Measurements from ENCODE around the gene RNF222.
"Not testable (repeated sequence)": the region's sequence is repeated elsewhere in the genome, so short reads cannot be mapped to it uniquely, and the experiment has no call there.

RNF222 gene

DNA sequence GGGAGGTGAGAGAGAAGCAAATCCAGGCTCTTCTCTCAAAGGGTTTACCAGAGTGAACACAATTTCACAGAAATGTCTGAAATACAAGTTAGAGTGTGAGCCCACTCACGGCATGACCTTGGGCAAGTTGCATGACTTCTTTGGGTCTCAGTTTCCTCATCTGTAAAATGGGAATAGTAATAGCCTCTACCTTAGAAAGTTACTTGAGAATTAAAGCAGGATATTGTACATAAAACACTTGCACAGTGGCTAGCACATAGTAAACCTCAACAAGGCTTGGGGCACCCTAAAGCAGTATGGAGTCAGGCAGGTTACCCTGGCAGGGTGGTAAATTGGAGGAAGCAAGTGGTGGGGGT lies 13.2 kb upstream of the RNF222 start:
- DNase-seq (ENCODE audit: low read depth), result no peak

DNA sequence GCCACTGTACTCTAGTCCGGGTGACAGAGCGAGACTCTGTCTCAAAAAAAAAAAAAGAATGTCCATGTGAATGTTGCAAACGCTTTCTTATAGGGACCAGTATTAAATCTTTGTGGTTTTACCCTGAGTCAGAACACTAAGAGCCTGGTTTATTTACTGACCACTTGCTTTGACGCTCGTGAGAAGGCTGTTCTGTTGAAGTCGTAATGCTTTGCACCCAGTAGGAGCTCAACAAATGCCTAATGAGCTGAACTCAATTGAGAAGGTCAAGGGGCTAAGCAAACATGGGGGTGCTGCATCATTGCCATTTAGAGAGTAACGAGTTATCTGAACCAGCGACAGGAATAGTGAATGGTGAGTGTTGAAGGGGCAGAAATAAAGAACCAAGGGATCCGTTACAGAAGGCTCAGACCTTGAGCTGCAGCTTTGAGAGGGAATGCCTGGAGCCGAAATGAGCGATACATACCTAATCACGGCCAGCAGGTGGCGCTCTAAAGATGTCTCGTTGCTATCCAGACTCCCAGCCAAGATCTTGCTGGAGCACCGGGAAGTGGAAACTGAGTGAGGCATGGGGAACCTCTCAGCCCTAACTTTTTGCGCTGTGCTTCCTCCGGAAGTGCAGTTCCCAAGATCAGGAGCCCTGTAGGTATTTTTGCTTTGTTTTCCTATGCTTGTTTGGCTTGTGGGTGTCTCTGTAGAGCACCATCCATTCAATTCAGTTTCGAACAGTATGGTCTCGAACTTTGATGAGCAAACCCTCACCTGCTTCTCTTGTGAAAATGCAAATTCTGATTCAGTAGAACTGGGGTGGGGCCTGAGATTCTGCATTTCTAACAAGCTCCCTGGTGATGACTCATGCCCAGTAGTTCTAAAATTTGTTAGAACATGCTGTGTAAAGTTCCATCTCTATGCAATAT lies 12.6 kb upstream of the RNF222 start:
- DNase-seq (ENCODE audit: low read depth), result peak; percentile 36

GRCh38 chr17:8408371-8408770 lies 10.7 kb upstream of the RNF222 start:
- DNase-seq (ENCODE audit: low read depth), result no peak

DNA sequence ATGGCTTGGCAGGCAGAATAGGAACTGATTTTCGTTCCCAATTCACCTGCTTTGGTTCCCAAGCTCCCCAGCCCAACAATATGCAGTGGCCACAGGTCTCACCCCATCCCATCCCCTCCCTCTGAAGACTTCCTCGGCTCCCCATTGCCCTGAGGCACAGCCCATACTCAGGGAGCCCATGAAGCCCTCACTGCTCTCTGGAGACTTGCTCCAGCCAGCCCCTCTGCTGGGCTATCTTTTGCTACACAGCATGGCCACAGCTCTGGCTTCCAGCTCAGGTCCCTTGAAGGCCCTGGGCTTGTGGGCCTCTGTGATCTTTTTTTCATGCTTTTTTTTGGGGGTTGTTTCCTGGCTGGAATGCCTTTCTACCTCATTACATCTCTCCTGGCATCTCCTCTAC lies 8.5 kb upstream of the RNF222 start:
- DNase-seq (ENCODE audit: low read depth), result no peak

DNA sequence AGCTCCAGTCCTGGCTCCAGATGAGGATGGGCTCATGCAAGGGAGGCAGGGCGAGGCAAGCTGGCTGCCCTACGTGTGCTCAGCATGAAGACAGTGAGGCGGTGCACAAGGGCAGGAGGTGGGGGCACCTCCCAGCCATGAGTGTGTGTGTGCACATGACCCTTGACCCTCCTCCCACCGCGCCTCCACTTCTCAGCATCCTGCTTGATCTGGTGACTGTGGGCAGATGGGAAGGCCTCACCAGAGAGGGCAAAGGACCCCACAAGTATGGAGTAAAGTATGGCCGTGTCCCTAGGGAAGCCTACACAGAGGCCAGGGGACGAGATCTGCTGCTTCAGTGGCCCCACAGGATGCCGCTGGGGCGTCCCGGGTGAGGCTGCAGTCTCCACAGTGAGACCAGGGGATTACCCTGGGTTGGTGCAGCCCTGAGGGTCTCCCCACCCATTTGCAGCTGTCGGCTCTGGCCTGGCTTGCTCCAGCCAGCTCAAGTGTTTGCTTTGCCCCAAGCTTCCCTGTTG lies 7.9 kb upstream of the RNF222 start:
- no peak for DNase-seq (ENCODE audit: low read depth)

DNA sequence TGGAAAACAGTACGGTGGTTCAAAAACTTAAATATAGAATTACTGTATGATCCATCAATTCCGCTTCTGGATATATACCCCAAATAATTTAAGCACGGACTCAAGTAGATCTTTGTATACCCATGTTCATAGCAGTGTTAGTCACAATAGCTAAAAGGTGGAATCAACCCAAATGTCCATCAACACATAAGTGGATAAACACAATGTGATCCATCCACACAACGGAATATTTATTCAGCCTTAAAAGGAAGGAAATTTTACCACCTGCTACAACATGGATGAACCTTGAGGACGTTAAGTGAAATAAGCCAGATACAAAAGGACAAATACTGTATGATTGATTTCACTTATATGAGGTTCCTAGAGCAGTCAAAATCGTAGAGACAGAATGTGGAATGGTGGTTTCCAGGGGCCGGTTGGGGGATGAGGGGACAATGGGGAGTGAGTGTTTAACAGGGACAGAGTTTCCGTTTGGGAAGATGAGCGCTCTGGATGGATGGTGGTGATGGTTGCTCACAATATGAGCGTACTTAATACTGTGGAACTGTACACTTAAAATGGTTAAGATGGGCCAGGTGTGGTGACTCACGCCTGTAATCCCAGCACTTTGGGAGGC lies 5.4 kb upstream of the RNF222 start:
- DNase-seq (ENCODE audit: low read depth), result no peak

- no peak for DNase-seq (ENCODE audit: low read depth)
Measured at GRCh38 chr17:8401107-8401506, 3.5 kb upstream of the RNF222 start.

- DNase-seq (ENCODE audit: low read depth), result no peak
Measured at GRCh38 chr17:8398980-8399379, 1.4 kb upstream of the RNF222 start.

DNA sequence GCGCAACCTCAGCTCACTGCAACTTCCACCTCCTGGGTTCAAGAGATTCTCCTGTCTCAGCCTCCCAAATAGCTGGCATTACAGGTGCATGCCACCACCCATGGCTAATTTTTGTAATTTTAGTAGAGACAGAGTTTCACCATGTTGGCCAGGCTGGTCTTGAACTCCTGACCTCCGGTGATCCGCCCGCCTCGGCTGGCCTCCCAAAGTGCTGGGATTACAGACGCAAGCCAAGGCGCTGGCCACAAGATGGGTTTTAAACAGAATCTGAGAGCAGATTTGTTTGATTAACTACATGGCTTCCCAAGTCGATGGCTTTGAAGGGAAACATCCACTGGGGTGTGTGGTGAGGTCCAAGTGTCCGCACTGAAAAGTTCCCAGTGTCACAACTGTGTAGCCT lies 3.1 kb downstream of the RNF222 start:
- DNase-seq (ENCODE audit: low read depth), result not testable (repeated sequence)

DNA sequence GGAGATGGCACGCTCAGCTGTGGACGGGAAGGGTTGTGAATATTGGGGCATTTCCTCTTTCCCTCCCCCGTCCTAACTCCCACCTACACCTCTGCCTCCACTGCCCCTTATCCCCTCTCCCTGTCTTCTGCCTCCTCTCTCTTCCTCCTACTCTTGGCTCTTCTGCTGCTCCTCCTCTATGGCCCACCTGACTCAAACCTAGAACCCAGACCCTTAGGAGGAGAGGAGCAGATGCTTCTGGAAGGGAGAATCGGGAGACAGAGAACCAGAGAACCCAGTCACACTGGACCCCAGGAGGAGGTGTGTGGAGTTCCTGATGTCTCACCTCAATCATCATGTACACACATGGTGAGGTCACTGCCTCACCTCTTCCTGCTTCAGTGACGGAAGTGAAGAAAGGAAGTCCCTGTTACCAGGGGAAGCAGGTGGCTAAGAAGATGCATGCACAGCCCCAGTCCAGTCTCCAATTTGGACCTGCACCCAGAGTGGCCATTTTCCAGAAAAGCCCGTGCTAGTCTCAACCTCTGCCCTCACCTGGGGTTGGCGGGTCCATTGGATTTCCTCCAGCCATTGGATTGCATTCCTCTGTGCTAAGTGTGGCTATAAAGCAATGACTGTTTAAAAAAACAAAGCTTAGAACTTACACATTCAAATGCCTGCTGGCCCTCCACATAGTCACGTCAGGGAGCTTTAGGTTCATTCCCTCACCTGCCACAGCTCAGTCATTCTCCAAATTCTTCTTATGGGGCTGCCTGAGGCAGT lies 4.0 kb downstream of the RNF222 start:
- no peak for DNase-seq (ENCODE audit: low read depth)

- DNase-seq (ENCODE audit: low read depth), result no peak
Measured at GRCh38 chr17:8392674-8393469, 4.8 kb downstream of the RNF222 start.

GRCh38 chr17:8392274-8392673 lies 5.4 kb downstream of the RNF222 start:
- no peak for DNase-seq (ENCODE audit: low read depth)

- no peak for DNase-seq (ENCODE audit: low read depth)
Measured at GRCh38 chr17:8391711-8392110, 5.9 kb downstream of the RNF222 start.

- no peak for DNase-seq (ENCODE audit: low read depth)
Measured at GRCh38 chr17:8387914-8388651, 9.5 kb downstream of the RNF222 start.

GRCh38 chr17:8386841-8387240 lies 10.8 kb downstream of the RNF222 start:
- no peak for DNase-seq (ENCODE audit: low read depth)

DNA sequence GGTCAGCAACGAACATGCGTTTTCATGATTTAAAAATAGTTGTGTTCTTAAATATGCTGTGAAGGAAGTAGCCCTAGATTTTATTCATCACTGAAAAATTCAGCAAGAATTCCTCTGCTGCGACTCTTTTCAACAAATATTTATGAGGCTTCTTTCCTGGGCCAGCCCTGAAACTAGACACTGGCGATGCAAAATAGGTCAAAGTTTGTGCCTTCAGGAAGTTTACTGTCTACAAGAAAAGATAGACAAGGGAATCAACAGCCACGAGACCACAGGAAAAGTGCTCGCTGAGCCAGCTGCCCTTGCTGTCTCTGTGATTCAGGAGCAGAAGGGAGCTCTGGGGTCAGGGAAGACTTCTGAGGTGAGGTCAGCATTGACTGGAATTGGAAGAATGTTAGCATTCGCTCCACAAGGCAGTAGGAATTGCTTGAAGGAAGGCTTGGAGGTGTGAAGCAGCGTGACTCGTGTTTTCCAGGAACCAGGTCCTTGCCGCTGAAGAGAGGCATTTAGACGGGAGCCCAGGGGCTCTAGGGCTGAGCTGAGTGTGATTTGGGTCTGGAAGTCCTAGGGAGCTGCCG lies 12.7 kb downstream of the RNF222 start:
- DNase-seq (ENCODE audit: low read depth), result peak; percentile 92

DNA sequence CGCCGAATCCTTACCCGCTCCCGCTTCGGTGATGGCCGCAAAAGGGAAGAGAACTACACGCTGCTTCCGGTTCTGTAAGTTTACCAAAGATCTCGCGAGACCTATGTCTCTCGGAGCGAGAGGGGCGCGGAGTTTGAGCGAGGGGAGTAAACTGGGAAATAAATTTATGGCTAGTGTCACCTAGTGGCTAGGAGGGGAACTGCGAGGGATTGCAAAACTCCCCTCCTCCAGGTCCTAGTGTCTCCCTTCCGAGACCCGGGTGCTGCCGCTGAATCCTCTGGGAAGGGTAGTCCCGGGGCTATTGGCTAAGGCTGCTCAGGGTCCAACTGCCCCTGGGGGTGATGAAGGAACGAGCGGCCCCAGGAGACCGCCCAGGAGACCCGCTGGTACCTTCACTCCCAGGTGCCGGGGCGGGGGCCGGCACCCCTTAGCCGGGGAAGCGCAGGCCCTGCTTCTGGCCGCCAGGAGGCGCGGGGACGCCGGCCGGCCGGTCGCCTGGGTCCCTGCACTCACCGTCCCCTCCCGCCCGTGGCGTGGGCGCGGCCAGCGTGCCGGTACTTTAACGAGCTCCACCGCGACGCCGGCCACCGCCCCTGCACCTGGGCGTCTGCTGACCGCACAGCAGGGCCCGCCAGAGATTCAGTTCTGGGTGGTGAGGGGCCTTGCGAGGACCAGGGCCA lies 14.3 kb downstream of the RNF222 start, which contains the start of gene RPL26:
RPL26 (minus strand) TSS at position 51 of the 680 bp plus-strand sequence. CDS start 883 bp downstream, outside the sequence.
- peak; percentile 84 for DNase-seq (ENCODE audit: low read depth)

DNA sequence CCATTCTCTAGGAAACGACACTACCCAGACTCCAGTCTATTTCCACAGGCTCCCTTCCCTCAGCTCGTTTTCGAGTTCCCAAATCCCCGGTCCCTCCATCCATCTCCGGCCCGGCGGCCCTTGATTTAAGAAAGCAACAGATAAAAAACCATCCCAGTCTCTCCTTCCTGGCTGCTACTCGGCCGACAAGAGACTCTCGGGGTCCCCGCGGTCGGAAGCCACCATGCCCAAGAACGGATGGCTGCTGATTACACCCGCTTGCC lies 14.8 kb downstream of the RNF222 start:
- DNase-seq (ENCODE audit: low read depth), result no peak

- no peak for DNase-seq (ENCODE audit: low read depth)
Measured at GRCh38 chr17:8382052-8382879, 15.4 kb downstream of the RNF222 start.
